NCI-H146 treated with DMSO at 0.1 percent for 48 hours (cell line): ENCODE results near the gene HOXA11.

Source experiments
- DNase-seq: peaks from one replicate; lab custom pipeline; 2025; ENCODE audit not compliant: unreplicated experiment; lab: John Stamatoyannopoulos, UW

The HOXA11 gene

GRCh38 chr7:27148756-27149641 lies 36.0 kb downstream of the HOXA11 start:
- no peak for DNase-seq

DNA sequence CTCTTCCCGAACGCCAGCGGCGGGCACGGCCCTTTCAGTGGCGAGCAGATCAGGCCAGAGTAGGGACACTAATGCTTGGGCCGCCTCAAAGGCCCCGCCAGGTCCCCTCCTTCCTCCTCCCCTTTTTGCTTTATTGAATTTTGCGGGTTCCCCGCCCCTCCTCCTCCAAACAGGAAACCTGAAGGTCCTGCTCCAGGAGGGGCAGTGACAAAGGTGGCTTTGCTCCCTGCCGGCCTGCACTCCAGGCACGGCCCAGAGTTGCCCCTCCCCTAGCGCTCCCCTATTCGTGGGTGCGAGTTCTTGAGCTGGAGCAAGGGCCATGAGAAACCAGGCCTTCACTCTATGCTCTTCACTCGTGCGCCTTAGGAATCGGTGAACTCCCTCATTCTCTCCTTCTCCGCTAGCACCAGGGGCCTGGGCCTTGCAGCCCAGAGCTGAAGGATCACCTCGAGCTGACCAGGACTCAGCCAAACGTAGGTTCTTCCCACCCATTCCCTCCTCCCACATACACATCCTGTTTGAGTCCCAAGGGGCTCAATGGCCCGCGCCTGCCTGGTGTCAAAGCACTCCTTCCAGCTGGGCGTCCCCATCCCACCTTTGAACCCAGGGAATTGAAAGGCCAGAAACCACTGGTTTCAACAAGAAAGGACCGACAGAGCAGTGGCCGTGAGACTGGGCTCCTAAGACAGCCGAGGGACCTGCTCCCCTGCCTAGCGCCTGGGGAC lies 36.8 kb downstream of the HOXA11 start:
- DNase-seq: no peak

- DNase-seq: peak; percentile 42
Measured at GRCh38 chr7:27147199-27148030, 37.6 kb downstream of the HOXA11 start, which contains the start of gene HOXA6. HOXA6 (minus strand) TSS chr7:27147774; CDS start chr7:27147749, 25 bp downstream.

DNA sequence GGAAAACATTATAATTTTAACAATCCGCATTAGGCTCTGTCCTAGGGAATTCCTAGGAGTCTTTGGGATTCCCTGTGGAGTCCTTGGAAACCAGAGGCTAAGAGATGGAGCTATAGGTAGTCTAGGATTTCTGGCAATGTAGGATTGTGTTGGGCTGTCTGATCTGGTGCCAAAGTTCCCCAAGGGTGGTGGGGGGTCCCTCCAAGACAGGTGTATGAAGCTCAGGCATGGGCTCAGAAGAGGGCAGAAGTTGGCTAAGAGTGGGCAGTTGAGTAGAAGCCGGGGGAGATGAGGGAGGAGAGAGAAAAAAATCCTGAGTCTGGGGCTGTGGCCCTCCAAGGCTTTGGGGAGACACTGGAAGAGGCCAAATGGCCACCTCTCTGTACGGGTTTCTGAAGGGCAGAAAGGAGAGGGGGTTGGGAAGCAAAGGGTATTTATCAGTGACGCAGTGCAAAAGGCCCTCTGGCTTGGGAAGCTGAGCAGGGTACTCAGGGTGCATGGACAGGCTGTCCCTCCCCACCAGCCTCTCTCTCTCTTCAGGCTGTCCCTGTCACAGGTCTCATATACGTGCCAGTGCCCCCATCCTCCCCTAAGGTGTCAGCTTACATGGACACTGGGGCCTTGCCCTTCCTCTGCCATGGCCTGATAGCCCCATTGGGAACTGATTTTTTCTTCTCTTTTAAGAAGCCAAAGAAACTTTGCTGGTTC lies 38.4 kb downstream of the HOXA11 start:
- no peak for DNase-seq

GRCh38 chr7:27145914-27146412 lies 39.1 kb downstream of the HOXA11 start:
- no peak for DNase-seq

GRCh38 chr7:27145165-27145913 lies 39.7 kb downstream of the HOXA11 start:
- DNase-seq: no peak

DNA sequence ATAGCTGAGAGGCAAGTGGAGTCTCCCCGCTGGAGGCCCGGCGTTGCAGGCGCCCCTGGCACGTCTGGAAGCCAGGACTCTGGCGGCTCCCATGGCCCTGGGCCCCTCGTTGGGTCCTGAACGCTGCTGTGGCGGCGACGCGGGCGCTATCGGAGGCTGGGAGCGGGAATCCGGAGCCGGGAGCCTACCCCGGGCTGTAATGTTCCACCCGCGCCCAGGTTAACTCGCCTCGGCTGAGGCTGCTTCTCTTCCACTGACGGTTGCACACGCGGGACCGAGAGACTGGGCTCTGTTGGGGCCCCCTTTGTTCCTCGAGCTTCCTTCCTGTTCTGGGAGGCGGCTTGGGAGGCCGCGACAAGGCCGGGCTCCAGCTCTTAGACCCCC lies 40.3 kb downstream of the HOXA11 start:
- no peak for DNase-seq

GRCh38 chr7:27143950-27144780 lies 40.9 kb downstream of the HOXA11 start:
- no peak for DNase-seq

- DNase-seq: no peak
Measured at GRCh38 chr7:27143023-27143949, 41.7 kb downstream of the HOXA11 start, which contains the start of gene HOXA5. HOXA5 (minus strand) TSS chr7:27143681; CDS start chr7:27143607, 74 bp downstream.

DNA sequence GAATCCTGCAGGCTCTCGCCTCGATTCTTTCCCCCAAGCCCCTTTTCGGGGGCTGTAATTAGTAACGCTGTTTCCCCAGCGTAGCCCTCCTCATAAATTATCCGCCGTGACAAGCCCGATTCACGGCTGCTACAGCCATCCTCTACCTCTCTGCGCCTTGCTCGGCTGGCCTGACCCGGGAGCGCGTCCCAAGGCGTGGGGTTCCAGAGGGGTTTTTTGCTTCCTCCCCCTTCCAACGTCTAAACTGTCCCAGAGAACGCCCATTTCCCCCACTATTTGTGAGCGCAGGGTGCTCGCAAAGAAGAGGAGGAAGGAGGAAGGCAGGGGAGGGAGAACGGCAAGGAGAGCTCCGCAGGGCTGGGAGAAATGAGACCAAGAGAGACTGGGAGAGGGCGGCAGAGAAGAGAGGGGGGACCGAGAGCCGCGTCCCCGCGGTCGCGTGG lies 42.4 kb downstream of the HOXA11 start:
- DNase-seq: no peak

DNA sequence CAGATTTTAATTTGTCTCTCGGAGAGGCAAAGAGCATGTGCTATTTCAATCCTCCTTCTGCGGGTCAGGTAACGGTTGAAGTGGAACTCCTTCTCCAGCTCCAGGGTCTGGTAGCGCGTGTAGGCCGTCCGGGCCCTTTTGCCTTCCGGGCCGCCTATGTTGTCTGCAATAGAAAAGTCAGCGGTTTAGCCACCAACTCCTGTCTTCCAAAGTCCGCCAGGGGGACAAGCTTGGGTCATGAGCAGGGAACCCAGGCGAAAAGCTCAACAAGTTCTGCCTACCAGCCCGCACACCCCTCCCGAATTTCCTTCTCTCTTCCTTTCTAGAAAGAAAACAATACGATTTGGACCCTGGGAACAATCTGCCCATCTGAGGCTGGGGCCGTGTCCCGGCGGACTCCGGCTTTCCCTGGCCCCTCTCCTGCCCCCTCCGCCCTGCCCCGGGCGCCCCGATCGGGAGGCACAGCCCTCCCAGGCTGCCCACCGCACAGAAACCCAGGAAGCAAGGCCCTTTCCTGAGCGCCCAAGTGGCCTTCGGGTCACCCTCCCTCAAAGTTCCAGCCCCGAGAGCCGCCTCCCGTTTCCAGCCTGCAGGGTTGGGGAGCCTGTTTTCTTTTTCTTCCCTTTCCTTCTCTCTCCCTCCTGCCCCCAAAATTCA lies 43.0 kb downstream of the HOXA11 start:
- no peak for DNase-seq

DNA sequence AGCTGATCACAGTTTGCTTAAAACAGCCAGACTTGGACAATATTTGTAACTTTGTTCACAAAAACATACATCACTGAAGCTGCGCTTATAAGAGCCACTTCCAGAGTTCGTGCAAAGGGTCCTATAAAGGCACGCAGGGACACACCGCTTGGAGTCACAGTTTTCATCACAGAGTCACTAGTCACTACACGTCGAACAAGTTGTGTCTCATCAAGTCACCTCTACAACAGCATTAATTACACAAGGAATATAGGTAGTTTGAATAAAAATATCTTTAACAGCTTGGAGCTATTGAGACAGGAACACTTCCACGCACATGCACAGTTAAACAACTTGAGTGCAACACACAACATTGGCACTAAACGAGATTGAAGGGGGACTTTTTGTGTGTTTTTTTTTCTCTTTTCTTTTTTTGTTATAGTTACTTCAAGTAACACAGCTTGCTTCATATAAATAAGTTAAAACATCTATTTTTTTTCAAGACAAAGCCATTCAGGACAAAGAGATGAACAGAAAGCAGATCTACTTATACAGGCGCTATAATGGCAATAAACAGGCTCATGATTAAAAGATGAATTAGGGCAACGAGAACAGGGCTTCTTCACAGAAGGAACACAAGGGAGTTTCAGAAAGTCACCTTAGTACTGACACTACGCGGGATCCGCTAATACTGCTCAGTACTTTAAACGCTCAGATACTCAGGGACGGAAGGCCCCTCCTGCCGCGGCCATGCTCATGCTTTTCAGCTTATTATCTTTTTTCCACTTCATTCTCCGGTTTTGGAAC lies 43.7 kb downstream of the HOXA11 start:
- DNase-seq: no peak

GRCh38 chr7:27140126-27140857 lies 44.7 kb downstream of the HOXA11 start:
- no peak for DNase-seq

DNA sequence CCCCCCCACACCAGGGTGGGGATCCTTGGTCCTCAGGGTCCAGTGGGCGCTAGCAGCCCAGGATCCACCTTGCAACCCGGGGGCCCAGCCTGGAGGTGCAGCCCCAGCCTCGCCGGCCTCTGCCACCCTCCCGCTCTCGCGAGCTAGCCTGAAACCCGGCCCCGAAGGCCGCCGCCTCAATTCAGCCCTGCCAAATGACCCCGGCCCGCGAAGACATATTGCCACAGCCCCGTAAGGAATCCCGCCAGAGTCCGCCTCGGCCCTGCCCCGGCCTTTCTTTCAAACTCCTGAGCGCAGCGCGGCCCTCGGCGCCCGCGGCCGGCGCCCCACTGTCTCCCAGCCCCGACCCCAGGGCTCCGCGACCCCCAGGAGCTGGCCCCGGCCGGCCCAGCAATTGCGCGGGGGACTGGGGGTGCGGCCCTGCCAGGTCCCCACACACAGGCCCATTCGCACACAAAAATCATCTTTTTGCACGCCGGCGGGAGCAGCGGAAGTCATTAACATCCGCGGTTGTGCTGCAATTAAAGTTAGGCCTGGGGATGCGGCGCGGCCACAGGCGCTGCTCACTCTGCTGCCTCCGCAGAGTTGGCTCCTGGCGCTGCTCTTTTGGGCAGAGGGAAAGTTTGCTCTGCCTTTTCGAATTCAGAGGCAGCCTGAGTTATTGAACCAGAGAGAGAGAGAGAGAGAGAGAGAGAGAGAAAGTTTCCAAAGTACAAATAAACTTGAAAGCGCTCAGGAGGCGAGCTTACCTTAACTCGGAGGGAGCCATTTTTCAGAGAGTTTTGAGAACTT lies 45.5 kb downstream of the HOXA11 start:
- DNase-seq: no peak

DNA sequence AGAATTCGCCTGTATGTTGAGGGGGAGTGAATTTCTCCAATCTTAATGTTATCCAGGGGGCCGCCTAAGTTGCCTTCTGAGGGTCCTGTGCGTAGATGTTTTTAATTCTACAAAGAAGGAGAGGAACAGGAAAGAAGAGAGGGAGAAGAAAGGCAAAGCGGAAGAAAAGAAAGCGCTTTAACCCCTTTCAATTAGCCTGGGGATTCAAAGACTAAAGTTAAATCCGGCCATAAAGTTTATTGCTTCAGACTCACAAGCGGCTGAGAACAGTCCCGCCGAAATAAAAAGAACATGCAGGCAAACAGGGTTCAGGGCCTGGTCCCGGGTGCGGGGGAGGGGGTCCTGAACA lies 46.1 kb downstream of the HOXA11 start:
- no peak for DNase-seq
